ENCODE measurements around the gene VWA5B1.
A peak's percentile ranks its signal among the peaks of the same experiment; 100 is the strongest.

The VWA5B1 gene, protein sequence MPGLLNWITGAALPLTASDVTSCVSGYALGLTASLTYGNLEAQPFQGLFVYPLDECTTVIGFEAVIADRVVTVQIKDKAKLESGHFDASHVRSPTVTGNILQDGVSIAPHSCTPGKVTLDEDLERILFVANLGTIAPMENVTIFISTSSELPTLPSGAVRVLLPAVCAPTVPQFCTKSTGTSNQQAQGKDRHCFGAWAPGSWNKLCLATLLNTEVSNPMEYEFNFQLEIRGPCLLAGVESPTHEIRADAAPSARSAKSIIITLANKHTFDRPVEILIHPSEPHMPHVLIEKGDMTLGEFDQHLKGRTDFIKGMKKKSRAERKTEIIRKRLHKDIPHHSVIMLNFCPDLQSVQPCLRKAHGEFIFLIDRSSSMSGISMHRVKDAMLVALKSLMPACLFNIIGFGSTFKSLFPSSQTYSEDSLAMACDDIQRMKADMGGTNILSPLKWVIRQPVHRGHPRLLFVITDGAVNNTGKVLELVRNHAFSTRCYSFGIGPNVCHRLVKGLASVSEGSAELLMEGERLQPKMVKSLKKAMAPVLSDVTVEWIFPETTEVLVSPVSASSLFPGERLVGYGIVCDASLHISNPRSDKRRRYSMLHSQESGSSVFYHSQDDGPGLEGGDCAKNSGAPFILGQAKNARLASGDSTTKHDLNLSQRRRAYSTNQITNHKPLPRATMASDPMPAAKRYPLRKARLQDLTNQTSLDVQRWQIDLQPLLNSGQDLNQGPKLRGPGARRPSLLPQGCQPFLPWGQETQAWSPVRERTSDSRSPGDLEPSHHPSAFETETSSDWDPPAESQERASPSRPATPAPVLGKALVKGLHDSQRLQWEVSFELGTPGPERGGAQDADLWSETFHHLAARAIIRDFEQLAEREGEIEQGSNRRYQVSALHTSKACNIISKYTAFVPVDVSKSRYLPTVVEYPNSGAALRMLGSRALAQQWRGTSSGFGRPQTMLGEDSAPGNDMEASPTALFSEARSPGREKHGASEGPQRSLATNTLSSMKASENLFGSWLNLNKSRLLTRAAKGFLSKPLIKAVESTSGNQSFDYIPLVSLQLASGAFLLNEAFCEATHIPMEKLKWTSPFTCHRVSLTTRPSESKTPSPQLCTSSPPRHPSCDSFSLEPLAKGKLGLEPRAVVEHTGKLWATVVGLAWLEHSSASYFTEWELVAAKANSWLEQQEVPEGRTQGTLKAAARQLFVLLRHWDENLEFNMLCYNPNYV

DNA sequence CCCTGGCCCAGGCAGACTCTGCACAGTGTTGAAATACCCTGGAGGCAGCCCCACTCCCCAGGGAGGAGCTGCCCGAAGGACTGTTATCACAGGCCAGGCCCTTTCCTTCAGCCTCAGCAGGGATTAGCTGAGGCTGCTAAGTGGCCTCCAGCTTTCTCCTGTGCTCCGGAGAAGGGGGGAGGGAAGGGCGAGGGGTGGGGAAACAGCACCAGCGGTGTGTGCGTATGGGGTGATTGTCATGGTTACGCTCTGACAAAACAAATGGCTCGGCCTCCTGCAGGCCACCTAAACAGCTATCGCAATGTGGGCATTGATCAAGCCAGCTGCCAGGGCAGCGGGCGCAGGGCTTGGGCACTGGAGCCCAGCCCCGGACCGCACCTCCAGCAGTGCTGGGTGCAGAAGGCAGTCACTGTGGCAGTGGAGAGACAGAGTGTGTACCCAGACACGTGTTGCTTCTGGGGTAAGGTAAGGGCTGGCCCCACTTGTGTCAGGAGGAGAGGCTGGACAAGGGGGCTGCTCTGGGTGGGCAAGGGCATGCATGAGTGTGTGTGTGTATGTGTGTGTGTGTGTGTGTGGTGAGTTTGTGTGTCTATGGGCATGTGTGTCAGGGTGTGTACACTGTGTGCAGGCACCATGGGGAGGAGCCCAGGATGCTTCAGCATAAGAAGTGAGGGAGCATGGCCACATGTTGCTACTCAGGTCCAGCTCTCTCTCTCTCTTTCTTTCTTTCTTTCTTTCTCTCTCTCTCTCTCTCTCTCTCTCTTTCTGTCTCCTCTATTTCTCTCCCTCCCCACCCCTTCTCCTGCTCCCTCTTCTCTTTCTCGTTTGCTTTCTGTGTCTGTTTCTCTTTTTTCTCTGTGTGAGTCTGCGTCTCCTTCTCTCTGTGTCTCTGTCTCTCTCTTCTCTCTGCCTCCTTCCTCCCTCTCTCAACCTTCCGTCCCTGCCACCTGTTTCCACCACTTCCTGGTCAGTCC, at the start of gene VWA5B1:
VWA5B1 (plus strand) TSS at position 252 of the 974 bp plus-strand sequence. CDS start 19,727 bp downstream, outside the sequence.
- peaks cover 10% of the 10 kb centered on the region; the same call in 1 of the 2 replicates for H3K4me1 ChIP-seq (ENCODE audit: insufficient read depth, low read length)
- H3K27ac ChIP-seq (ENCODE audit: low read length), result no peak within 1 kb of the TSS
- peak within 1 kb of the TSS; percentile 56; the same call in 1 of the 2 replicates for H3K9ac ChIP-seq (ENCODE audit: low read depth, low read length)
- H3K27me3 ChIP-seq (ENCODE audit: insufficient read depth, low read length), result peaks cover 57% of the 10 kb centered on the region
- H3K9me3 ChIP-seq (ENCODE audit: insufficient read depth, low read depth, low read length), result no peaks in the 10 kb centered on the region
- H3K36me3 ChIP-seq (ENCODE audit: insufficient read depth, low read depth, low read length), result no peaks in the 10 kb centered on the region
- H3K4me3 ChIP-seq (ENCODE audit: low read length), result peak within 1 kb of the TSS; percentile 67; the same call in 1 of the 2 replicates

DNA sequence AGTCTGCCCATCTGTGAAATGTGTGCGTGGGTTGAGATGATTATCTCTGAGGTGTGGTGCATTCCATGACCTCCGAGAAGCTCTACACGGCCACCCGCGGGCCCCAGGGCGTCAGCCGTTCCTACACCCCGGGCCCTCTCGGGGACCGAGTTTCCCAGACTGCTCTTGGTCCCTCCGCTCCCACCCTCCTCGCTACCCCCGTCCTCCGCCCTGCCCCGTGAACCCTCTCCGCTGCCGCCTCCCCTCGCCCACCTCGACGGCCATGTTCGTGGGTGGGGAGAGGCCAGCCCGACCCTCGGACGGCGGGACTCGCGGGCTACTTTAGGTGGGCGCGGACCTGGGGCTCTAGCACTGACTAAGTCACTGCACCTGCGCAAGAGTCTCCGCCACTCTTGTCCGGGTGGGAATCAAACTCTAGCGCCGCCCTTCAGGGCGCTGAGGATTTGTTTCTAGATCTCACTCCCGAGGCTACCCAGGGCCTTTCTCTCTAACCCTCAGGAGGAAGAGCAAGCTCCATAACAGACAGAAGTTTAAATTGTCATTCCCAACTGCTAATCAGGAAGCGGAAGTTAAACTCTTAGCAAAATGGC, 47.7 kb upstream of the VWA5B1 start:
- no peak overlapping the region for H3K9ac ChIP-seq (ENCODE audit: low read depth, low read length)
- no peak overlapping the region for H3K4me3 ChIP-seq (ENCODE audit: low read length)
- H3K9me3 ChIP-seq (ENCODE audit: insufficient read depth, low read depth, low read length), result no peaks in the 10 kb centered on the region
- no peak overlapping the region for H3K27ac ChIP-seq (ENCODE audit: low read length)
- H3K4me1 ChIP-seq (ENCODE audit: insufficient read depth, low read length), result peaks cover 5% of the 10 kb centered on the region; the same call in 1 of the 2 replicates
- peaks cover 12% of the 10 kb centered on the region; the same call in 1 of the 2 replicates for H3K27me3 ChIP-seq (ENCODE audit: insufficient read depth, low read length)
- H3K36me3 ChIP-seq (ENCODE audit: insufficient read depth, low read depth, low read length), result no peaks in the 10 kb centered on the region

DNA sequence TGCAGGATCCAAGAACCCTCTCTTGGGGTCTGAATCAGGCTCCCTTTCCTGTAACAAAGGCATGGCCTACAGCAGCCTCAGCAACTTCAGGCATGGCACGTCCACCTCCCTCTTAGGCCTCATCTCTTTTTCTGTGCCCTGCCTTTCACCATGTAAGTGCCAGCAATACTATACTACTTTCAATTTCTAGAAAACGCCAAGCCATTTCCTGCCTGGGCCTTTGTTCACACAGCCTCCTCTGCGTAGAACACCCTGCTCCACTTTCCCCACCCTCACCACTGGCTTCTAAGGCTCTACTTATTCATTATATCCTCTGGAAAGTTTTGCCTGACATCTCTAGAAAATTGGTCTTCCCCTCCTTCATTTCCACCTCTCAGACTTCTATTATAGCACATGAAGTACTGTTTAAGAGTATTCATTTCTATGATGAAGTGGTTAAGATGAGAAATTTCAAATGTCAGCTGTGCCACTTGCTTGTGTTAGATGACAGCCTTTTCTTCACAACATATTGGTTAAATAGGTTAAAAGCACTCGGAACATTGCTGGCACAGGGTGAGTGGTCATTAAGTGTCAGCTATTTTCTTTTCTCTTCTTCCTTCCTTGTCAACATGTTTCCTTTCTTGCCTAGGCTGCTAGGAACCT, 41.6 kb upstream of the VWA5B1 start:
- H3K36me3 ChIP-seq (ENCODE audit: insufficient read depth, low read depth, low read length), result no peaks in the 10 kb centered on the region

DNA sequence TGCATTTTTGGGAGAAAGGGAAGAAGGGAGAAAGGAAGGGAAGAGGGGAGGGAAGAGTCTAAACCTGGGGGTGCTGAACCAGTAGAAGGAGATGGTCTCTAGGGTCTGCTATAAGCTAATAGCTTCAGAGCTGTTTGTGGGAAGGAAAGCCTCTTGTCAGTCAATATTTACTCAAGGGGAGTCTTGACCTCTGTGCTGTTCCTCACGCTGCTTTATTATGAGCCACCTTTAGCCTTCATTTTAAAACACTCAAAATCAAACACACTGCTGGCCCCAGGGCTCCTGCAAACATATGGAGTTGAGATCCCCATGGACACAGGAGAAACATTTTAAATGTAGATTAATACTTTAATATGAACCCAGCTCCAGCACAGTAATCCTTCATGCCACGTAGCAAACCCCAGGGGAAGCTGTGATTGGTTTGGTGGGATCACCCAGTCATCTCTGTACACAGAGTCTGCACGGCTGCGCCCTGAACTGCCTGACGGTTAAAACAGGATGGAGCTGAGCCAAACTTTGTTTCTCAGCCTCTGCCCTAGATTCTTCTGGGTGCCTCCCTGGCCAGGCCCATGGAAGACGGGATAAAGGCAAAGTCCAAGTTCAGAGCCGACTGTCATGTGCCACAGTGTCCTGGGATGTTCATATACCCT, 40.2 kb upstream of the VWA5B1 start:
- no peaks in the 10 kb centered on the region for H3K36me3 ChIP-seq (ENCODE audit: insufficient read depth, low read depth, low read length)
- H3K27ac ChIP-seq (ENCODE audit: low read length), result no peak overlapping the region
- H3K9me3 ChIP-seq (ENCODE audit: insufficient read depth, low read depth, low read length), result no peaks in the 10 kb centered on the region
- no peak overlapping the region for H3K4me3 ChIP-seq (ENCODE audit: low read length)
- peaks cover 4% of the 10 kb centered on the region for H3K27me3 ChIP-seq (ENCODE audit: insufficient read depth, low read length)
- H3K9ac ChIP-seq (ENCODE audit: low read depth, low read length), result no peak overlapping the region
- H3K4me1 ChIP-seq (ENCODE audit: insufficient read depth, low read length), result peaks cover 5% of the 10 kb centered on the region; the same call in 1 of the 2 replicates

More for the DNA sequence above, 41.6 kb upstream of the VWA5B1 start:
- H3K9me3 ChIP-seq (ENCODE audit: insufficient read depth, low read depth, low read length), result no peaks in the 10 kb centered on the region
- H3K4me3 ChIP-seq (ENCODE audit: low read length), result no peak overlapping the region
- no peak overlapping the region for H3K9ac ChIP-seq (ENCODE audit: low read depth, low read length)
- H3K27ac ChIP-seq (ENCODE audit: low read length), result no peak overlapping the region
- H3K27me3 ChIP-seq (ENCODE audit: insufficient read depth, low read length), result peaks cover 4% of the 10 kb centered on the region
- H3K4me1 ChIP-seq (ENCODE audit: insufficient read depth, low read length), result peaks cover 5% of the 10 kb centered on the region; the same call in 1 of the 2 replicates

DNA sequence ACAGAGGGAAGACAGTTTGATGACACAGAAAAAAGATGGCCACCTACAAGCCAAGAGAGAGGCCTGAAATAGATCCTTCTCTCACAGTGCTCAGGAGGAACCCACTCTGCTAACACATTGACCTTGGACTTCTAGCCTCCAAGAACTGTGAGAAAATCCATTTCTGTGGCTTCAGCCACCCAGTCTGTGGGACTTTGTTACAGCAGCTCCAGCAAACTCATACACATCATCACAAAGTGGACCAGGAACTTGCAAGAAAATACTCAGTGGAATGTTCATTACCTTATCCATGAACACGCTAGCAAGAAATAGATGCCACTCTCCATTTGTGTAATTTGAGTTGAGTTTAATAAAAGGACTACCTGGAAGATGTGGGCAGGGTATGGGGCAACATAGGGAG, 38.1 kb upstream of the VWA5B1 start:
- Histone ChIP-seq H3K27ac (ENCODE audit: low read length) (no peak overlapping the region), H3K9me3 (ENCODE audit: insufficient read depth, low read depth, low read length) (no peaks in the 10 kb centered on the region), H3K4me1 (ENCODE audit: insufficient read depth, low read length) (peaks cover 4% of the 10 kb centered on the region; the same call in 1 of the 2 replicates), H3K36me3 (ENCODE audit: insufficient read depth, low read depth, low read length) (no peaks in the 10 kb centered on the region), H3K4me3 (ENCODE audit: low read length) (no peak overlapping the region), H3K9ac (ENCODE audit: low read depth, low read length) (no peak overlapping the region), H3K27me3 (ENCODE audit: insufficient read depth, low read length) (peaks cover 4% of the 10 kb centered on the region)

DNA sequence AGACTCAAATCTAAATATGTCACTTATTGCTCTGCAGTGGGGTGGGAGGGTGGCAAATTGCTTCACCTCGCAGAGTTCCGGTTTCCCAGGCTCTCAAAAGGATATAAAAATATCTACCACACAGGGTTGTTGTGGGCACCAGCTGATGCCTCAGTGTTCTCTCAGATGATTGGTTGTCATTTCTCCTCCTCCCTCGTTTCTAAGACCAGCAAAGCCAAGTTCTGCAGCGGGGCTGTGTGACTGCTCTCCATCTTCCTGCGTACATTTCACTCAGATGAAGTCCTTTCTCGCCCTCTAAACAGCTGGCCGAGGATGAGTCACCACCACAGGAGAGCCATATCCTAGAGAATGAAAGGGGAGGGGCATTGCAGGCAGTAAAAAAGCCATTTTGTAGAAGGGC, 35.0 kb upstream of the VWA5B1 start:
- H3K27ac ChIP-seq (ENCODE audit: low read length), result no peak overlapping the region
- no peak overlapping the region for H3K9ac ChIP-seq (ENCODE audit: low read depth, low read length)
- H3K36me3 ChIP-seq (ENCODE audit: insufficient read depth, low read depth, low read length), result no peaks in the 10 kb centered on the region
- H3K4me3 ChIP-seq (ENCODE audit: low read length), result no peak overlapping the region
- no peaks in the 10 kb centered on the region; the same call in 1 of the 2 replicates for H3K27me3 ChIP-seq (ENCODE audit: insufficient read depth, low read length)
- no peaks in the 10 kb centered on the region for H3K9me3 ChIP-seq (ENCODE audit: insufficient read depth, low read depth, low read length)
- no peaks in the 10 kb centered on the region for H3K4me1 ChIP-seq (ENCODE audit: insufficient read depth, low read length)

DNA sequence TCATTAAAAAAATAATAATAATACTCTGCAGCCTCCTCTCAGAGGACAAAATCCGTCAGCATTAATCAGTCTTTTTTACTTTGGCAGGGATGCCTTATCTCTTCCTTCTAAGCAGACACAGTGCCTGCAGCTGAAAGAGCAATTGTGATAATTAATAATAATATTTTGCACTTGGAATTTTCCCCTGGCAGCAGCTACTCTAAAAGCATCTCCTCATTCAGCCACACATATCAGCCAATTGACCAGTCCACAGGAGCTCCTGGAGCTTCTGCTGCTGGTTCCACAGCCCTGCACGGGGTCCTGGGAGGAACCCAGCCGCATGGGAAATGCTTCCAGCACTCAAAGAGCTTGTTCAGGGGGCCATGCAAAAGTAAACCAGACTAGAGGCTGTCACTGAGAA, 31.0 kb upstream of the VWA5B1 start:
- no peak overlapping the region for H3K27ac ChIP-seq (ENCODE audit: low read length)
- no peak overlapping the region for H3K4me3 ChIP-seq (ENCODE audit: low read length)
- no peaks in the 10 kb centered on the region for H3K9me3 ChIP-seq (ENCODE audit: insufficient read depth, low read depth, low read length)

DNA sequence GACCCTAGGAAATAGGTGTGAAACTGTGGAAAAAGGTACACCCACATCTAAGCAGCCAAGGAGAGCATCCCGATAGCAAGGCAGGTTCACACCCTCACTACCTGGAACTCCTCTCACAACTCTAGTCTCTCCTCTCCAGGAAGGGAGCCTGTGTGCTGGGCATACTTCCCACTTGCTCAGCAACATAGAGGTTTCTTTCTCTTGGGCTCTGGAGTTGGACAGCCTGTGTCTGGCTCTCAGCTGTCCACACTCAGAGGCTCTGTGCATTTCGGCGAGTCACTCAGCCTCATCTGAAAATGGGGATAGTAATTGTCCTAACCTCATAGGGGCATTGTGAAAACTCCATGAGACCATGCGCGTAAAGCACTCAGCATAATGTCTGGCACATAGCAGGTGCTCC, 29.6 kb upstream of the VWA5B1 start:
- no peak overlapping the region for H3K27ac ChIP-seq (ENCODE audit: low read length)
- no peak overlapping the region for H3K9ac ChIP-seq (ENCODE audit: low read depth, low read length)
- H3K9me3 ChIP-seq (ENCODE audit: insufficient read depth, low read depth, low read length), result no peaks in the 10 kb centered on the region
- H3K27me3 ChIP-seq (ENCODE audit: insufficient read depth, low read length), result no peaks in the 10 kb centered on the region
- no peak overlapping the region for H3K4me3 ChIP-seq (ENCODE audit: low read length)
- H3K36me3 ChIP-seq (ENCODE audit: insufficient read depth, low read depth, low read length), result no peaks in the 10 kb centered on the region
- H3K4me1 ChIP-seq (ENCODE audit: insufficient read depth, low read length), result no peaks in the 10 kb centered on the region

More for the DNA sequence above, 31.0 kb upstream of the VWA5B1 start:
- no peaks in the 10 kb centered on the region for H3K4me1 ChIP-seq (ENCODE audit: insufficient read depth, low read length)
- no peaks in the 10 kb centered on the region for H3K27me3 ChIP-seq (ENCODE audit: insufficient read depth, low read length)
- no peak overlapping the region for H3K9ac ChIP-seq (ENCODE audit: low read depth, low read length)
- H3K36me3 ChIP-seq (ENCODE audit: insufficient read depth, low read depth, low read length), result no peaks in the 10 kb centered on the region

DNA sequence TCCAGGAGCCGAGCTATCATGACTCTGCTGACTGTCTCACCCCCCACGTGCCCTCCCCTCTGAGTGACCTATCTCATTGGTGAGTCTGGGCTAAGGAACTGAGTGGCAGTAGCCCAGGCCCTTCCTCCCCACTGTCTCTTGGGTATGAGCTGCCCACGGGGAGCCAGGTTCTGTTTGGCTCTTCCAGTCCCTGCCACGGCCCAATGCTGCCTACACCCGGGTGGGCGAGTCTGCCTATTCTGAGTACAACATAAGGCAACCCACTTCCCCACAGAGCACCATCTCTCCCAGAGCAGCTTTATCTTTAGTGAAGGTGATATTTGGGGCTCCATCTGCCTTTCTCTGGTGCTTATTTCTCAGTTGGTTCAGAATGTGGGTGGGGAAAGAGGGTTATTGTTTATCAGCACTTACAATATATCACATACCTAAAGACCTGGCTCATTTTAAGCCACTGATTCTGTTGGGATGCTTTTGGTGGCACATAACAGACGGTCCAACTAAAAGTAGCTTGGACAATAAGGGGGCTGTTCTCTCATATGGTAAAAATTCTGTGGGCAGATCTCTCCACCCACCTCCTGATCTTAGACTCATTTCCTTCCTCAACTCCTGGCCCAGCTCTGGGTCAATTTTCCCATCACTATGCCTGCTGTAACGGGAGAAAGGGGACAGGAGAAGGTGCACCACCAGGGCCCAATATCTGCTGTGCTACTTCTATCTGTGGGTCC, 27.7 kb upstream of the VWA5B1 start:
- no peaks in the 10 kb centered on the region for H3K9me3 ChIP-seq (ENCODE audit: insufficient read depth, low read depth, low read length)
- no peaks in the 10 kb centered on the region for H3K36me3 ChIP-seq (ENCODE audit: insufficient read depth, low read depth, low read length)
- no peak overlapping the region for H3K4me3 ChIP-seq (ENCODE audit: low read length)
- H3K9ac ChIP-seq (ENCODE audit: low read depth, low read length), result no peak overlapping the region
- H3K4me1 ChIP-seq (ENCODE audit: insufficient read depth, low read length), result no peaks in the 10 kb centered on the region
- H3K27me3 ChIP-seq (ENCODE audit: insufficient read depth, low read length), result no peaks in the 10 kb centered on the region
- H3K27ac ChIP-seq (ENCODE audit: low read length), result no peak overlapping the region
